HG02885 (cell line): ENCODE results near the gene DPM2.
A peak's percentile ranks its signal among the peaks of the same experiment; 100 is the strongest.

ENCODE experiments used
- ATAC-seq: cut with Tn5 transposase; IDR thresholded peaks from one replicate; pipeline ENCODE4 v1.9.1; 2021; ENCODE audit warnings: mild to moderate bottlenecking; ENCODE audit not compliant: unreplicated experiment, poor library complexity

Gene DPM2

GRCh38 chr9:127940593-127940992 lies 2.9 kb upstream of the DPM2 start:
- no peak for ATAC-seq

DNA sequence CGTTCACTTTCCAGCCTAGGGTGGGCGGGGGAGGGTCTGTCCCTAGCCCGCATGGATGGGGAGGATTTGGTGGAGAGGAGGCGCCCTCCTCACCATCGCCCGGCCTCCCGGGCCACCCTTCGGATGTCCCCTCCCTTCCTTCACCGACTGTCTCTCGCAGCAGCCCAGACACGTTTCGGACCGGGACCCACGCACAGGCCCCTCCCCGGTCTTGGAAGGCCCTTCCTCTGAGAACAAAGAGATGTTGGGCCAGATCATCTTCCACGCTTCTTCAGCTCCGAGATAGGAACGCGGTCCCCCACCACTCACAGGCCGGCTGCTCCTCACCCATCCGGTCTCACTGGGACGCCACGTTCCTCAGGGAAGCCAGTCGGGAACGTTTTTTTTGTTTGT lies 640 bp upstream of the DPM2 start:
- ATAC-seq: no peak

DNA sequence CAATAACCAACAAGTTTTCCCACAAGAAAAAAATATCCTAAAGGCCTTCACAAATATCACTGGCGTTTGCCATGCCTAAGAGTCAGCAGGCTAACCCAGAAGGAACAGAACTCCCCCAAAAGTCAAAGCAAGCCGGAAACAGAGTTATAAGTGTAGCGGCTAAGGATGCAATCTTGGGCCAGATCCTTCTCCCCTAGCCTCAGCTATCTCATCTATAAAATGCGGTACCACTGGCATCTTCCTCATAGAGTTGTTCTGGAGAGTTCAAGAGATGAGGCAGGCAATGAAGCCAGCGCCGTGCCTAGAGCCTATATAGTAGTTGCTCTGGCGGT lies 632 bp downstream of the DPM2 start:
- no peak for ATAC-seq

- ATAC-seq: no peak
Observed at GRCh38 chr9:127936347-127936852, 1.3 kb downstream of the DPM2 start.

GRCh38 chr9:127935765-127936221 lies 1.9 kb downstream of the DPM2 start:
- no peak for ATAC-seq

GRCh38 chr9:127934986-127935385 lies 2.7 kb downstream of the DPM2 start:
- ATAC-seq: no peak

GRCh38 chr9:127934248-127934647 lies 3.4 kb downstream of the DPM2 start:
- no peak for ATAC-seq

- ATAC-seq: peak; percentile 32
Observed at GRCh38 chr9:127931092-127931881, 6.4 kb downstream of the DPM2 start.

- peak; percentile 81 for ATAC-seq
Observed at GRCh38 chr9:127930231-127931091, 7.2 kb downstream of the DPM2 start, which contains the start of gene PIP5KL1. TSS of gene PIP5KL1 (minus strand) at chr9:127930777. CDS start at chr9:127930752, 25 bp downstream.

GRCh38 chr9:127929625-127929979 lies 8.1 kb downstream of the DPM2 start:
- no peak for ATAC-seq

DNA sequence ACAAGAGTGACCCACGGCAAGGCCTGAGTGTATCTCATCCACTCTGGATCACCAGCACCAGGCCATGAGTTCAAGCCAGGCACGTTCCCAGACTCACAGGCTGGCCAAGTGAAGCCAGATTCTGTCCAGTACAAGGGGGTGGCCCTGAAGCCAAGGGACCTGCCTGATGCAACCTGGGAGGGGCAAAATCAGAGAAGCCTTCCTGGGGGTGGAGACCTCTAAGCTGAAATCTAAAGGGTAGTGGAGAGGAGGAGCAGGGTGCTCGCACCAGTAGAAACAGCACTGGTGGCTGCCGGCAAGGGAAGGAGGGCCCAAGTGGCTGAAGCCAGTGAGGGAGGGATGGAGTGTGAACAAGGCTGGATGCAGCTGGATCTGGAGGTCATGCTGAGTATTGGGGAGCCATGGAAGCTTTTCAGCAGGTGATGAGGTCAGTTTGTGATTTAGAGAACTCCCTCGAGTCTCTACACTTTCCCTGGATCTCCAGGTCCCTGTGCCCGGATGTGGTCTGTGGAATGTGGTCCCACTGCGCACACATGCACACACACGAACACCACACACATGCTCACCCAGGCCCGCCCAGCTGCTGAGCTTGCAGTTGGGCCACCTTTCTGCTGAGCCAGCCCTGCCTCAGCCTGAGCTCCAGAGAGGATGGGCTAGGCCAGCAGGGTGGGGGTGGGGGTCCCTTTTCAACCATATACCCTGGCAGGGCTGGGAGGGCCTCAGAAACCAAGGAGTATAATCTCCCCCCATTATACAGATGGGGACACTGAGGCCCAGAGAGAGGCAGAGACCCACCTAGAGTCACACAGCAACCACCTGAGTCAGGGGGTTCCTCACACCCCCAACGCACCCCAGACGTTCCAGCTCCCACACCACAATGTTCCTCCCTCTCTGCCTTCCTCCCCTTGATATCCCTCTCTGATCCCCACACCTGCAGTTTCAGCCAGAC lies 8.7 kb downstream of the DPM2 start:
- ATAC-seq: no peak

DNA sequence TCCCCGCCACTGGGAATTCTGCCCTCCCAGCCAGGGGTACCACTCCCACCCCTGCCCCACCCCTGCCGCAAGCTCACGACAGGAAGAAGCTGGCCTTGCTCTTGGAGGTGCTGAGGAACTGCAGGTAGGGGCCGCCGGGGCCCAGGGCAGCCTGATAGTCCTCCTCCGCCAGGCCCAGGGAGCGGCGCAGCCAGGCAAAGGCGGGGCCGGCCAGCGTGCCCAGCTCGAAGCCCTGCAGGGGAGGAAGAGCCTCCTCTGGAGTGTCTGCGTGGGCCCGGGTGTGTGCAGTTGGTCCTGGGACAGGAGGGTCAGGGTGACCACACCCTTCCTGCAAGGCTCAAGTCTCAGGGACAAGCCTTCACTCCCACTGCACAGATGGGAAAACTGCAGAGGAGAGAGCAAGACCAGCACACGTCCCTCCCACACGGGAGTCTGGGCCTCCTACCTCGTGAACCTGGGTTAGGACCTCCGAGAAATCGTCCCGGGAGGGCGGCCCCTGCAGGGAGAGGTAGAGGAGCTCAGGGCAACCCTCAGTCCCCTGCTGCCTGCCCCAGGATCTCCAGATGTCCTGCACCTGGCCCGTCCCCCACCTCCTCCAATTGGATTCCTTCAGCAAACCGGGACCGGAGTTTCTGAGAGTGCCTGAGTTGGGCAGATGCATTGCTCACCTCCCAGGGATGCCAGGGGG lies 9.5 kb downstream of the DPM2 start:
- ATAC-seq: no peak

GRCh38 chr9:127927201-127927987 lies 10.3 kb downstream of the DPM2 start:
- no peak for ATAC-seq

DNA sequence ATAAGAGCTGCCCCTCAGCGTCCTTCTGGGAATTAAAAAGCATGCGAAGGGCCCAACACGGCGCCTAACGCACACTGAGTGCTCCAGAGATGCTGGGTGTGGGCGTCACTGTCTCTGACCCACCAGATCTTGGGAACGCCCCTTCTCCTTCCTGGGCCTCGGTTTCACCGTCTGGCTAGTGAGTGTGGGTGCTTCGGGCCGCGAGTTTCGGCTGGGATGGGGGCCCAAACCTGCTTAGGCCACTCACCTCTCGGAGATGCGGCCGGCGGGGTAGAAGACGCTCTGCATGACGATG lies 10.8 kb downstream of the DPM2 start:
- no peak for ATAC-seq

DNA sequence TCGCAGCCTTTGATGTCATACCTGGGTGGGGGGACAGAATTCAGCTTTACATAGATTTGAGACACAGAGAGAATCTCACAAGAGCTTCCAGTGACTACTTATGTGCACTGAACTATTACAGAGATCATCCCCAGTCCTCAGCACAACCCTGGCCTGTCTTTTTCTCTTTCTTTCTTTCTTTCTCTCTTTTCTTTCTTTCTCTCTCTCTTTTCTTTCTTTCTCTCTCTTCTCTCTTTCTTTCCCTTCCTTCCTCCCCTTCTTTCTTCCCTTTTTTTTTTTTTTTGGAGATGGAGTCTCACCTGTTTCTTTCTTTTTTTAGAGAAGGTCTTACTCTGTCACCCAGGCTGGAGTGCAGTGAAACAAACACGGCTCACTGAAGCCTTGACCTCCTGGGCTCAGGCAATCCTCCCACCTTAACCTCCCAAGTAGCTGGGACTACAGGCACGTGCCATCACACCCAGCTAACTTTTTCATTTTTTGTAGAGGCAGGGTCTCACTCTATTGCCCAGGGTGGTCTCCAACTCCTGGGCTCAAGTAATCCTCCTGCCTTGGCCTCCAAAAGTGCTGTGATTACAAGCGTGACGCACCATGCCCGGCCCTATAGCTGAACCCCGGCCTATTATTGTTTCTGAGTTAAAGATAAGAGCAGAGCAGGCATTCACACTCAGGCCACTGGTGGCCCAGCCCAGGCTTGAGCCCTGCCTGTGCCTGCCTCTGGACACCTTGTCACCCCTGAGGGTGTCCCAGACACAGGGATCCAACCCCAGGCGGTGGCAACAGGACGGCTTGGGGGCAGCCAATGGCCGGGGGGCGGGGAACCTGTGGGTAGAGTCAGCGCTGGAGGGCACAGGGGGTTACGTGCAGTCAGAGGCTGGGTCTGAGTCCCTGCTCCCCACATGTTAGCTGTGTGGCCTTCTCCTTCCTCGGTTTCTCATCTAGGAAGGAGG lies 11.4 kb downstream of the DPM2 start:
- ATAC-seq: no peak

DNA sequence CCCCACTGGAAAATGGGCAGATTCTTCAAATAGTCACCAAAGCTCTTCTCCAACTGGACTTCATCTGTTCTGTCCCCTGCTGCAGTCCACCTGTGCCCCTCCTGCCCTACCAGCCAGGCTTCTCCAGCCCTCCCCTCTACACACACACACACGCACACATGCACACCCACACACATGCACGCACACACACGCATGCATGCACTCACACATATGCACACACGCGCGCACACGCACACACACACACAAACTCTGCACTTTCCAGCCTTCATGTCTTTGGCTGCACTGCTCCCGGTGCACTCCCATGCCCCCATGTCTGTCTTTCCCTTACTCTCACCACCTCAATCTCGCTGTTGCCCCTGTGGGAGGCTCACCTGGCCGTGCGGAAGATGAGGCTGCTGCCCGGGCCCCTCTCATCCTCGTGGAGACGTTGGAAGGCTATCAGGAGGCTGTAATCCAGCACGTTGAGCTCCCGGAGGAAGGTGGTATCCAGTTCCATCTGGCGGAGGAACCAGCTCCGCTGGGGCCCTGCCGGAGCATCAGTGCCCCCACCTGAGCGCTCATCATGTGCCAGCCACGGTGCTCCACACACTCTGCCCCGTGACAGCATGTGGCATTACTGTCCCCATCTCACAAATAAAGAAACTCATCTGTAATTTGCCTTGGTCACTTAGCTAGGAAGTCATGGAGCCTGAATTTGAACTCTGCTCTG lies 12.8 kb downstream of the DPM2 start:
- ATAC-seq: no peak

- ATAC-seq: no peak
Observed at GRCh38 chr9:127923771-127924170, 13.9 kb downstream of the DPM2 start.
